ENCODE data around the gene RBM45. TPM values are rescaled to one million over a fixed set of nuclear protein-coding genes. Genes with fewer than 3 reads are reported as not detected.
A peak's percentile ranks its signal among the peaks of the same experiment; 100 is the strongest.

The RBM45 gene
- polyA plus RNA-seq, 10 donors = 8.6 to 14.6 (median 10.5) TPM

DNA sequence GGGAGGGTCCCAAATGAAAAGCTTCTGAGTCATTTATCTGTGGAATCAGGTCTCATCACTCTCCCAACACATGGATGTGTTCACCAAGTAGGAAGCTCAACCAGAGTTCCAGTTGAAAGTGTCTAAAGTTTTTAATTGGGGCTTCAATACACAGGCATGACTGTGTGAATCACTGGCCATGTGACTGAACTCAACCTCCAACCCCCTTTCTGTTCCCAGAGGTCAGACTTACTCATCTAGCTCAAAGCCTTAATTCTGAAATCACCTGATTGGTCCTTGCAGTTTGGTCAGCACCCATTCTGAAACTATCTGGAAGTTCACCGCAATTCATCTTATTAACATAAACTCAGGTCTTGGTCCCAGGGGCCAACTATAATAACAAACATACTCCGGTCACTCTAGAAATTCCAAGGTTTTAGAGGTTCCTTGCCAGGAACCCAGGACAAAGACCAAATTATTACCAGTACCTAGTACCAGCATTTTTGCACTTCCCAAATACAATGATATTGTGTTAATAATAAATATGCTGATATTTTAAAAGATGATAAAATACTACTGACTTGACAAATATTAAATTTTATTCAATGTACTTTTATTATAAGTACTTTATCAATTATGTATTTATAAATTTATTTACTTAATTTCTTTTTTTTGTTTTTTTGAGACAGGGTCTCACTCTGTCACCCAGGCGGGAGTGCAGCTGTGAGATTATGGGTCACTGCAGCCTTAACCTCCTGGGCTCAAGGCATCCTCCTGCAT lies 10.7 kb upstream of the RBM45 start:
- DNase-seq = no peak

DNA sequence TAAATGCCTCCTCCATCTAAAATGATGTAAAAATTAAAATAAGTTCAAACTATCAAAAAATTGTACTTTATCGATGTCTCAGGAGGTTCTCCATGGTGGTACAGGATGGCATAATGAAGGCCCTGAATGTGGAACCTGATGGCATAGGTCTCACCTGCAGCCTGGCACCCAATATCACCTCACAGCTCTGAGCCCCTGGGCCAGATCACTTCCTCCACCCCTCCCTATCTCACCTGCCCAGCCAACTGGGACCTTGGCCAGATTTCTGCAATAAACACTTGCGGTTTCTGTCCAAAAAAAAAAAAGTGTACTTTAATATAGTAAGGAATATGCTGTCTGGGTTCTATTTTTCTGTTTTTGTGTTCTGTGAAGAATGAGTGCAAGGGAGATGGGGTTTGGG lies 6.7 kb upstream of the RBM45 start:
- DNase-seq = no peak

- no peak for DNase-seq
Observed at GRCh38 chr2:178106053-178106452, 6.2 kb upstream of the RBM45 start.

DNA sequence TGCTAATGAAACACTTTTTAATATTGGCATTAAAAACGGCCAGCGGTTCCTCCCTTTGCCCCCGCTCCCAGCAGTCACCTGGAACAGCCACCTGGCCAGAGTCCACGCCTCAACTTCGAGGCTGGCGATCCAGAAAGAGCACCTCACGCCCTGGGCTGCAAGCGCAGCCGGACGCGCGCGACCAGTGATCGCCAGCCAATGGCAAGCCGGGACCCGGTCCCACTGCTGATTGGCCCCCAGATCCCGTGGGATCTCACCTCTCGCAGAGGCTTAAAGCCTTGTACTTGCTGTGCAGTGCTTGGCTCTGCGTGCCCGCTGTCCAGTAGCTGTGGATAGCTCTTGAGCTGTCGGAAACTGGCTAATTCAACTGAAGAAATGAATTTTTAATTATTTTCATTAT lies 4.1 kb upstream of the RBM45 start:
- DNase-seq = no peak

DNA sequence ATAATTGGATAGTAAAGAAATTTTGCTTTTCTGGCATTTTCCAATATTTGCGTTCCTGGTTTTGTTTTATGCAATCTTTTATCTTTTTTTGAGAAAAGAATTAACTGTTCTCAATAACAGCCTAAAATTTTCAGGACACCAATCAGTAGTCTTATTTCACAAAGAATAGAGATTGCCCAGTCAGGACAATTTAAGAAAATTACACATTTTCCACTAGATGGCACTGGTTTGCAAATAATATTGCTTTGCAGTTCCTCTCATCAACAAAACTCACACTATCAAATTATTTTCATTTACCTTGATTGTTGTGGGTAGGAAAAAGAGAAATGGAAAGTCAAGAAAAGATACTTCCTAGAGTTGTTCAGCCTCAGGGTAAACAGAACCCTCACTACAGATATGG lies 2.4 kb upstream of the RBM45 start:
- DNase-seq = peak; percentile 17 to 36 (median 24)

DNA sequence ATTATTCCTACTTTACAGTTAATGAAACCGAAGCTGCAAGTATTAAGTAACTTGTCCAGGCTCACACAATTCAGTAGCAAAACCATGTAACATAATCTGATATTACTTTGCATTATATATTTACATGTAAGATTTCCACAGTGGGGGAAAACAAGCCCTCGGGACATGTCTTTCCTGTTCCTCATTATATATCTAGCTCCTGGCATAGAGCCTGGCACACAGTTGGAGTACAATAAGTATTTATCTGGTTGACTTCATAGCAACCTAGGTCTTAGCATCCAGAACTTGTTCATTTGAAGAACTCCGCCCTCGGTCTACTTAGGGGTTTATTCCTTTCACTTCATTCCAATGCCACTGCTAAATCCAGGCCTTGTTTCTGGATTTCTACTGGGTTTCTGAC lies 1.6 kb upstream of the RBM45 start:
- DNase-seq = no peak

- no peak for DNase-seq
Observed at GRCh38 chr2:178111743-178112142, 494 bp upstream of the RBM45 start.

DNA sequence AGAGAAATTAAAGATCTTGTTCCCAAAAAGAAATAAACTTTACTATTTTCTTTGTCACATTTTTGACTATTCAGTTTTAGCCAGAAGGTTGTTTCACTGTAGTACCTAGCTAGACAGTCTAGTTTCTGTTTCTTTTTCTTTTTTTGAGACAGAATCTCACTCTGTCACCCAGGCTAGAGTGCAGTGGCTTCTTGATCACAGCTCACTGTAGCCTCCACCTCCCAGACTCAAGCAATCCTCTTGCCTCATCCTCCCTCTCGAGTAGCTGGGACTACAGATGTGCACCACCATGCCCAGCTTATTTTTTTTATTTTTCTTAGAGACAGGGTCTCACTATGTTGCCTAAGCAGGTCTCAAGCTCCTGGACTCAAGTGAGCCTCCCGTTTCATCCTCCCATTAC lies 2.2 kb downstream of the RBM45 start:
- no peak for DNase-seq

DNA sequence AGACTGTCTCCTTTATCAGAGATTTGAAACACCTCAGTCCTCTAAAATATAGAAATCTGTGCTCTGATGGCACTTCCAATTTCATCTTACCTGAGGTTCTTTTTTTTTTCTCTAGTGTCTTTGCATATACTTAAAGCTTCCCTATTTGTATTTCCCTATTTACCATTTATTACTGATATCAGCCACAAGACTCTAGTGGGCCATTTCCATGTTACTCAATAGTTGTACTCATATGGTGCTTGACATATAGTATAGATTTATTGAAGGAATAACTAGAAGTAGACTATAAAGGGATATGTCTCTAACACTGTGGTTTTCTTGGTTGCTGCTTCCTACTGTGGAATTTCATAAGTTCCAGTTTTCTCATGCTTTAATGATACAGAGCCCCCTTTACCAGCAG lies 3.0 kb downstream of the RBM45 start:
- DNase-seq = no peak

DNA sequence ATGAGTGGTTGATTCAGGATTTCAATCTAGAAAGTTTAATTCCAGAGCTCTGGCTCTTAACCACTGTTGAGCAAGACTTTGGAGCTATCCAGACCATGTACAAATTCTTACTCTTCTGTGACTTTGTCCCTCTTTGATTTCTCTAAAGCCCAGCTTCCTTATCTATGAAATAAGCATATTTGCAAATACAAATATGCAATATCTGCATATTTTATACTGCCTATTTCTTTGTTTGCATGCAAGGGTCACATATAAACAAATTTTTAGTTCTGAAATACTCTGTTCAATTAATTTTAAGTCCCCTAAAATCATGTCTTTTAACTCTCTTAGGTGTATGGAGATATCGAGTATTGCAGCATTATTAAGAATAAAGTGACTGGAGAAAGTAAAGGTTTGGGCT lies 5.5 kb downstream of the RBM45 start:
- DNase-seq = no peak

DNA sequence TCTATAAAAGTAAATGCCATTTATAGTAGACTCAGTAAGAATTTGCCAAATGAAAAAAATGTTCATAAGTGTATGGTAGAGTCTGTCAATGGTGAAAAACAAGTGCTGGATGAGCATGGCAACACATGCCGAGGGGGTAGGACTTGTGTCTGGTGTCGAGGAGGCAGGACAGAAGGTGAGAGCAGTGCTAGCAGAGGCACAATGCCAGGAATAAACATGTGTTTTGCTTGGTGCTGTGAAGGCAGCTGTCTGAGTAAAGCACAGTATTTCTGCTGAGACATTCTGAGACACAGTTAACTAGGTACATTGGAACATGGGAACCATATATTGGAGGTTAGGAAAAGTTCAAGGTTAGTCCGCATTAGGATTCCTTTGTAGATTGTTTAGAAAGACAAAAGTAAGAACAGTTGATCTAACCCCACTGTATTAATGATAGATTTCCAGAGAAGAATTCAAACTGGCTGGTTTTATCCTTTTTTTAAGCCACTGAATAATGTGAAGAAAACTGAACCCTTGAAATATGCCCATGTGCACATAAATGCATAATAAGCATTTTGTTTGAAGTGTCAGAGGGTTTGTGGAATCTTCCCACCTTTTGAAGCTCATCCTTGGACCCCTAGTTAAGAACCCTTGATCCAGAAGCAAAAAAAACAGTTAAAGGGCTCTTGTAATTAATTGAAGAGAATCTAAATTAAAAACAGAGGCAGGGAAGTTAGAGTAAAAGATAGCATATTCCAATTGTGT lies 7.1 kb downstream of the RBM45 start:
- peak; percentile 4 to 12 (median 6) for DNase-seq

GRCh38 chr2:178123163-178123562 lies 10.9 kb downstream of the RBM45 start:
- DNase-seq = no peak

DNA sequence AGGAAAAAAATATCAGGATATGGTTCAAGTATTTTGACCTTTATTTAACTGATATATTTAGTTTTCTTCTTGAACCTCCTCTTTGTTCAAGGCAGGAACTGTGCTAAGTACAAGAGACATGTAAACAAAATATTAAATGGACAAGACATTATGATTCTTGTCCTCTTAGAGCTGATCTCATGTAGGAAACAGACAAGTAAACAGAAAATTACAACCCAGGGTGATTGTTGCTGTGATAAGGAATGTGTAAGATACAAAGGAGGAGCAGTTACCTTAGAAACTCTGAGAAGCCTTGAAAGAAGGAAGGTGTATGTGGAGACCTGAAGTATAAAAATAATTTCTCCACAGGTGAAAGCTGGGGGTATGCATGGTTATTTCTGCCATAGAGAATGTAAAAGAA lies 12.9 kb downstream of the RBM45 start:
- DNase-seq = no peak

GRCh38 chr2:178125862-178126261 lies 13.6 kb downstream of the RBM45 start:
- no peak for DNase-seq

- DNase-seq = no peak
Observed at GRCh38 chr2:178128836-178129630, 16.8 kb downstream of the RBM45 start.

GRCh38 chr2:178136321-178137025 lies 24.2 kb downstream of the RBM45 start:
- DNase-seq = no peak

GRCh38 chr2:178142274-178143065 lies 30.2 kb downstream of the RBM45 start:
- no peak for DNase-seq

DNA sequence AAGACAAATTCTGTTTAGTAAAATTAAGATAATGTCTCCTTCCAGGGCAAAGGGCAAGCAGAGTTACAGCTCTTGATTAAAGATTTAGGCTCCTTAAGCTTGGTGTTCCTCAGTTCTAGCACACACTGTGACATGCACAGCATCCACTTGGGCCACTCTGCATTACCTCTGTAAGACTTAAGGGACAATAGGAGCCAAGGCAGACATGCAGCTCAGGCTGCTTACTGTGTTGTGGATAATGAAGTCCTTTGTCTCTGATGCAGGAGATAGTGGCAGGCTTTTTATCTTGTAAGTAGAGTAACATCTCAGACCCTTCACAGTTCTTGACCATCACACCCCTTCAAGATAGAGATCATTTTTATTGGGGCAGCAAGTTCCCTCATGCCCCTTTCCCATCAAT lies 31.2 kb downstream of the RBM45 start:
- DNase-seq = no peak

GRCh38 chr2:178152033-178152432 lies 39.8 kb downstream of the RBM45 start:
- peak in 2 of 3 donors; percentile 7 to 32 for DNase-seq

DNA sequence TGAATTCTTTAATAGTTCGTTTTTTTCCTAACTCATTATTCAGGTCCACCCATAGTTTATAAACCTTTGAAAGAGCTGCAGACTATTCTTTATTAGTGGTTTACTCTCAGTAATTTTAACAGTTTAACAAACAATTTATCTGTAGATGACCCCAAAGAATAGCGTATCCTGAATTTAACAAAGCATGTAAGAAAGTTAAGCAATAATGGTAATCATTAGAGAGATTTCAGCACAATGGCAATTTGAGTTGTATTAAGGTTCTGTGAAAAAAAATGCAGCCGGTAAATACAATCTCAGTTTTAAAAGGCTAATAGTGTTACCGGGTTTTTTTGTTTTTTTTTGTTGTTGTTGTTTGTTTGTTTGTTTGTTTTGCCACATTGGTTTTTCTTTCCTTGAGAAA lies 40.3 kb downstream of the RBM45 start:
- DNase-seq = no peak

DNA sequence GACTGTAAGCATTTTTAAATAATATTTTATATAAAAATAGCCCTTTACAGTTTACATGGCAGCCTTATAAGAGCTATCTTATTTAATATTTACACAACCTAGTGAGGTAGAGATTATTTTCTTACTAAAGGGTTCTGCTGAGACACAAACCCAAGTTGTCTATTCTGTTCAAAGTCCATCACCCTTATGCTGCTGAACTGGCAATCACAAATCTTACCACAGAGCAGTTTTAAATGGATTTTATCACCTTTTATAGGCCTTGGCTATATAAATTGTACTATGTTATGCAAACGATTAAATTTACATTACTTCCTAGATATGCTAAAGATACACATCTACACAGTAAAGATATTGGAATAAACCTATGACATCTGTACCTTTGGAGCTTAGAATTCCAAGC lies 40.7 kb downstream of the RBM45 start:
- DNase-seq = no peak

Measured in muscle of back (tissue), 11 donors.